ENCODE results near the gene LPAR5.

The LPAR5 gene

GRCh38 chr12:6569786-6570185 is 66.0 kb downstream of the LPAR5 start:
- H3K4me3 ChIP-seq (ENCODE audit: low read depth, low read length), result no peak overlapping the region
- TF ChIP-seq CTCF (IDR thresholded peaks at IDR 0.05; ENCODE audit: low read depth, low read length, missing control alignments), result no peak
- no peak for DNase-seq (ENCODE audit: low read depth)
- in situ Hi-C loops (cut with HindIII; ENCODE audit: low sequenced_read_pairs), result no loop called here

GRCh38 chr12:6569312-6569711 is 66.4 kb downstream of the LPAR5 start:
- no peak for TF ChIP-seq CTCF (IDR thresholded peaks at IDR 0.05; ENCODE audit: low read depth, low read length, missing control alignments)
- in situ Hi-C loops (cut with HindIII; ENCODE audit: low sequenced_read_pairs), result no loop called here
- DNase-seq (ENCODE audit: low read depth), result no peak
- no peak overlapping the region for H3K4me3 ChIP-seq (ENCODE audit: low read depth, low read length)
